B cell (primary cell): ENCODE data around the gene NUDT1. TPM values are rescaled to one million over a fixed set of nuclear protein-coding genes. Genes with fewer than 3 reads are reported as not detected.

Experiments used
- ATAC-seq: fragments of 200-7000 bp; cut with Tn5 transposase; one replicate; pipeline ENCODE4 v1.10.0; 2021; ENCODE audit warnings: low read depth, mild to moderate bottlenecking, moderate number of reproducible peaks, moderate library complexity
- CTCF ChIA-PET: fragments of 350-600 bp; sonication (Branson Sonifier 250); formaldehyde crosslinking; loops from one replicate; lab custom pipeline; 2021; ENCODE audit warnings: antibody characterized with exemption, inconsistent platforms; lab: Charles Lee
- POLR2A ChIA-PET: fragments of 350-600 bp; sonication (Branson Sonifier 250); formaldehyde crosslinking; loops from one replicate; lab custom pipeline; 2021; ENCODE audit warnings: antibody characterized with exemption; lab: Charles Lee
- DNase-seq: peaks from one replicate; pipeline ENCODE4 v3.0.0; 2013
- H2AFZ ChIP-seq: 2 replicates; pipeline ENCODE4 v1.6.1; 2012; ENCODE audit warnings: mild to moderate bottlenecking, low read depth, low read length; ENCODE audit not compliant: insufficient read depth, poor library complexity, severe bottlenecking
- H3K27ac ChIP-seq, 2 donors: 1 replicate in 1 of 2; 2 replicates in 1 of 2; pipeline ENCODE4 v1.5.1; 2012 to 2013; ENCODE audit warnings: low read length in 2 of 2, mild to moderate bottlenecking in 2 of 2, moderate library complexity in 1 of 2
- H3K27me3 ChIP-seq, 4 experiments: fragments of 200-600 bp in 1 of 4; sonication (generic) in 1 of 4; replicated peaks in 1 of 4; 1 replicate in 2 of 4; 2 replicates in 2 of 4; pipeline versions ENCODE4 v1.6.1 to v1.7.0; 2013 to 2016; ENCODE audit warnings: low read length in 3 of 4, mild to moderate bottlenecking in 2 of 4, mixed read lengths in 1 of 4, moderate library complexity in 1 of 4; ENCODE audit not compliant: insufficient read depth in 4 of 4, control insufficient read depth in 3 of 4; ENCODE audit errors: control extremely low read depth in 1 of 4
- H3K36me3 ChIP-seq, 2 experiments: replicated peaks in 1 of 2; 1 replicate in 1 of 2; 2 replicates in 1 of 2; pipeline versions ENCODE4 v1.6.1 to v1.7.1; 2013; ENCODE audit warnings: low read length in 1 of 2; ENCODE audit not compliant: insufficient read depth in 2 of 2, control insufficient read depth in 1 of 2; ENCODE audit errors: control extremely low read depth in 1 of 2, extremely low read depth in 1 of 2
- H3K4me1 ChIP-seq, 2 donors: fragments of 200-600 bp in 1 of 2; sonication (generic) in 1 of 2; 1 replicate in 1 of 2; 2 replicates in 1 of 2; pipeline versions ENCODE4 v1.5.1 to v1.6.1; 2013 to 2017; ENCODE audit warnings: low read length in 2 of 2; ENCODE audit not compliant: control insufficient read depth in 2 of 2, insufficient read depth in 2 of 2
- H3K4me2 ChIP-seq: replicated peaks from 2 replicates; pipeline ENCODE3; 2012; ENCODE audit warnings: mild to moderate bottlenecking, low read depth, low read length; ENCODE audit not compliant: poor library complexity, severe bottlenecking
- H3K4me3 ChIP-seq, 5 experiments: fragments of 200-600 bp in 1 of 5; sonication (generic) in 1 of 5; 1 replicate in 3 of 5; 2 replicates in 2 of 5; pipeline versions ENCODE4 v1.5.1 to v1.7.0; 2011 to 2016; ENCODE audit warnings: low read length in 4 of 5, mild to moderate bottlenecking in 4 of 5, low read depth in 2 of 5, control low read depth in 1 of 5, moderate library complexity in 1 of 5; ENCODE audit not compliant: insufficient read depth in 1 of 5; ENCODE audit errors: control extremely low read depth in 1 of 5, extremely low read depth in 1 of 5
- H3K79me2 ChIP-seq: fragments of 200-600 bp; sonication (generic); one replicate; pipeline ENCODE4 v1.6.0; 2016; ENCODE audit warnings: low read length; ENCODE audit not compliant: control insufficient read depth, insufficient read depth
- H3K9ac ChIP-seq: fragments of 200-600 bp; sonication (generic); 2 replicates; pipeline ENCODE4 v1.6.1; 2017; ENCODE audit warnings: mild to moderate bottlenecking, low read length, moderate library complexity
- H3K9me3 ChIP-seq, 3 donors: one replicate each; pipeline versions ENCODE4 v1.6.1 to v1.7.1; 2013; ENCODE audit warnings: low read length in 2 of 3; ENCODE audit not compliant: control insufficient read depth in 2 of 3, insufficient read depth in 1 of 3; ENCODE audit errors: control extremely low read depth in 1 of 3
- H4K20me1 ChIP-seq: 2 replicates; pipeline ENCODE4 v1.6.0; 2012; ENCODE audit warnings: mild to moderate bottlenecking, low read length; ENCODE audit not compliant: insufficient read depth, control insufficient read depth, poor library complexity, severe bottlenecking
- H3K27ac Mint-ChIP-seq: one replicate; pipeline ENCODE4 v1.8.0; 2021; ENCODE audit warnings: mixed read lengths
- H3K27me3 Mint-ChIP-seq: one replicate; pipeline ENCODE4 v1.8.0; 2021; ENCODE audit warnings: mixed read lengths
- H3K4me1 Mint-ChIP-seq: one replicate; pipeline ENCODE4 v1.8.0; 2021; ENCODE audit warnings: mixed read lengths
- H3K4me3 Mint-ChIP-seq: one replicate; pipeline ENCODE4 v1.8.0; 2021; ENCODE audit warnings: mixed read lengths
- H3K9me3 Mint-ChIP-seq: one replicate; pipeline ENCODE4 v1.8.0; 2022; ENCODE audit warnings: mixed read lengths; ENCODE audit not compliant: insufficient read depth
- CTCF ChIP-seq: fragments of 200-600 bp; IDR thresholded peaks from one replicate; pipeline ENCODE4 v1.8.0; 2022; ENCODE audit warnings: antibody characterized with exemption, mild to moderate bottlenecking
- EZH2 ChIP-seq: IDR thresholded peaks from 2 replicates; pipeline ENCODE4 v1.6.1; 2012; ENCODE audit warnings: borderline replicate concordance, low read depth, mild to moderate bottlenecking, moderate library complexity, low read length; ENCODE audit not compliant: insufficient read depth, poor library complexity, severe bottlenecking
- WGBS: methylation state at CpG from one replicate; pipeline ENCODE4 v1.1.5; 2013; ENCODE audit warnings: missing lambda C conversion rate; ENCODE audit not compliant: insufficient coverage; 5-methylcytosine and 5-hydroxymethylcytosine counted together
- intact Hi-C: fragments of 100-400 bp; cut with micrococcal nuclease; formaldehyde crosslinking; loops from one replicate; pipeline ENCODE4 v1.10.0; 2022
- polyA plus RNA-seq: library from polyadenylated mRNA; depleted of rRNA; stranded (reverse); fragments of >200 nt; gene quantifications from 2 replicates; pipeline ENCODE4 v1.2.3, GENCODE V29; 2012
- total RNA-seq, 2 donors: library from RNA; stranded (reverse); fragments of 120-200 nt in 1 of 2; gene quantifications; 1 replicate in 1 of 2; 2 replicates in 1 of 2; pipeline versions ENCODE4 v1.2.3 to v1.2.4, GENCODE V29; 2013 to 2022

The NUDT1 gene
- total and polyA plus RNA-seq, 2 donors (not counting 1 experiment from before 2014, with no cell fraction given) = 21.1 to 22.9 TPM

GRCh38 chr7:2247141-2247995 is 5.3 kb downstream of the NUDT1 start:
- DNase-seq (peak; percentile 58), ATAC-seq (no peak)
- Mint-ChIP-seq H3K27ac (peak overlapping the region; percentile 53), H3K9me3 (no peaks in the 10 kb centered on the region), H3K4me3 (no peak overlapping the region), H3K4me1 (peaks cover 50% of the 10 kb centered on the region), H3K27me3 (no peaks in the 10 kb centered on the region)
- POLR2A ChIA-PET = interaction anchor here (1.1 kb wide), 1 partner anchor 10 kb away, joined by 5 read pairs; no protein-coding TSS in a partner anchor
- CTCF ChIA-PET = interaction anchor here (0.7 to 3.0 kb wide), 6 partner anchors 12 to 101 kb away, joined by 3 to 36 read pairs (median 4); no protein-coding TSS in a partner anchor
- TF ChIP-seq EZH2 (no peak), CTCF (peak; percentile 73)
- Histone ChIP-seq H4K20me1 (no peaks in the 10 kb centered on the region), H2AFZ (no peak overlapping the region), H3K27ac (no peak overlapping the region), H3K79me2 (peaks cover 20% of the 10 kb centered on the region), H3K36me3 (peaks cover 0 to 3% of the 10 kb centered on the region in 2 experiments), H3K4me3 (no peak overlapping the region), H3K9me3 (peaks cover 0 to 4% (median 0%) of the 10 kb centered on the region in 3 donors), H3K4me1 (peaks cover 30 to 60% of the 10 kb centered on the region in 2 donors), H3K4me2 (no peak overlapping the region), H3K9ac (no peak overlapping the region), H3K27me3 (no peaks in the 10 kb centered on the region)
- intact Hi-C loops = loop anchor here (1.0 kb wide), 1 partner anchor 101 kb away; no protein-coding TSS in a partner anchor
- 95% methylated on average over 20 of the region's 36 CpGs for WGBS
